Right lobe of liver (tissue), 4 donors: ENCODE measurements around the gene MTG1.

Experiments
- CTCF ChIP-seq, 4 donors: fragments of 200-600 bp in 3 of 4; fragments of 450-650 bp in 1 of 4; IDR thresholded peaks; one replicate each; pipeline versions ENCODE4 v1.5.1 to v1.8.0; 2016 to 2022; ENCODE audit warnings: antibody characterized with exemption in 4 of 4, mild to moderate bottlenecking in 2 of 4
- POLR2A ChIP-seq: fragments of 450-650 bp; IDR thresholded peaks from one replicate; pipeline ENCODE4 v1.6.1; 2017; ENCODE audit warnings: antibody characterized with exemption, mild to moderate bottlenecking
- donor health status: DM: no; HTN: no; CAD: no.
- donor health status: DM: no; HTN: no; CAD: no.
- donor health status: DM: no; HTN: yes; CAD: no.

- TF ChIP-seq CTCF (IDR thresholded peaks at IDR 0.05) (no peak), POLR2A (no peak)
Measured at GRCh38 chr10:133405272-133405671, 11.3 kb downstream of the MTG1 start.
